Gastrocnemius medialis (tissue), 4 donors: ENCODE measurements around the gene NHLRC4. TPM values are rescaled to one million over a fixed set of nuclear protein-coding genes. Genes with fewer than 3 reads are reported as not detected.

Source experiments
- ATAC-seq, 2 donors: fragments of 150-250 bp; one replicate each; pipeline ENCODE4 v1.9.1; 2016
- DNase-seq, 2 donors: peaks; one replicate each; pipeline ENCODE4 v3.0.0-alpha.2; 2019
- H3K27ac ChIP-seq, 4 donors: fragments of 200-600 bp; sonication (generic); 1 replicate in 1 of 4; 2 replicates in 3 of 4; pipeline ENCODE4 v1.5.1; 2016 to 2018; ENCODE audit warnings: mild to moderate bottlenecking in 2 of 4, moderate library complexity in 1 of 4
- H3K27me3 ChIP-seq, 3 donors: fragments of 200-600 bp; sonication (generic) in 2 of 3; 1 replicate in 1 of 3; 2 replicates in 2 of 3; pipeline versions ENCODE4 v1.5.1 to v1.6.0; 2016 to 2019; ENCODE audit warnings: mild to moderate bottlenecking in 1 of 3, moderate library complexity in 1 of 3
- H3K36me3 ChIP-seq, 2 donors: fragments of 200-600 bp; sonication (generic) in 1 of 2; one replicate each; pipeline ENCODE4 v1.5.1; 2017 to 2018
- H3K4me1 ChIP-seq, 2 donors: fragments of 200-600 bp; sonication (generic) in 1 of 2; one replicate each; pipeline ENCODE4 v1.5.1; 2016 to 2017; ENCODE audit warnings: mild to moderate bottlenecking in 2 of 2
- H3K4me3 ChIP-seq, 4 donors: fragments of 200-600 bp; sonication (generic) in 3 of 4; 1 replicate in 1 of 4; 2 replicates in 3 of 4; pipeline ENCODE4 v1.5.1; 2016 to 2019; ENCODE audit warnings: mild to moderate bottlenecking in 2 of 4
- H3K9me3 ChIP-seq, 3 donors: fragments of 200-600 bp; sonication (generic) in 2 of 3; 1 replicate in 1 of 3; 2 replicates in 2 of 3; pipeline ENCODE4 v1.5.1; 2016 to 2019
- CTCF ChIP-seq, 5 experiments: fragments of 450-650 bp in 3 of 5; fragments of 200-600 bp in 2 of 5; sonication (generic) in 2 of 5; IDR thresholded peaks in 4 of 5; conservative IDR thresholded peaks in 1 of 5; 1 replicate in 4 of 5; 2 replicates in 1 of 5; pipeline ENCODE4 v1.5.1; 2016 to 2019; ENCODE audit warnings: antibody characterized with exemption in 5 of 5, mild to moderate bottlenecking in 3 of 5, moderate library complexity in 3 of 5
- POLR2A ChIP-seq, 2 donors: fragments of 450-650 bp; IDR thresholded peaks; one replicate each; pipeline ENCODE4 v1.6.1; 2017; ENCODE audit warnings: antibody characterized with exemption in 2 of 2, mild to moderate bottlenecking in 2 of 2, moderate library complexity in 2 of 2
- in situ Hi-C, 4 donors: fragments of 200-750 bp; cut with MboI; loops; one replicate each; pipeline versions ENCODE4 v1.15.0 to v1.8.0; 2017; ENCODE audit warnings: low sequenced_read_pairs in 4 of 4
- intact Hi-C: fragments of 100-400 bp; cut with DNase I; formaldehyde crosslinking; loops from one replicate; pipeline ENCODE4 v1.15.1; 2023; ENCODE audit warnings: low total_unique reads
- total RNA-seq, 4 donors: library from RNA; depleted of rRNA; stranded (reverse); fragments of >200 nt; gene quantifications; one replicate each; pipeline versions ENCODE4 v1.1.0 to v1.2.3, GENCODE V29; 2016

Gene NHLRC4
- total RNA-seq, 4 donors from 2014 or later: 0.42 to 0.56 (median 0.48) TPM

- no peak for ATAC-seq
Observed at GRCh38 chr16:567373-568256, 810 bp downstream of the NHLRC4 start.

GRCh38 chr16:568401-569258 lies 1.8 kb downstream of the NHLRC4 start:
- Histone ChIP-seq H3K4me3 (peak overlapping the region; percentile 66 to 91 (median 82)), H3K36me3 (no peaks in the 10 kb centered on the region), H3K27me3 (no peaks in the 10 kb centered on the region), H3K27ac (peak overlapping the region in 3 of 4 donors; percentile 75 to 84 (median 83)), H3K4me1 (peaks cover 22 to 29% of the 10 kb centered on the region in 2 donors), H3K9me3 (no peaks in the 10 kb centered on the region)
- in situ Hi-C loops: no loop called here
- intact Hi-C loops: no loop called here
- no peak for TF ChIP-seq POLR2A (IDR thresholded peaks at IDR 0.05)
- no peak for TF ChIP-seq CTCF (IDR thresholded peaks at IDR 0.05 in 4 of 5, conservative IDR thresholded peaks at IDR 0.05 in 1 of 5)
- no peak for ATAC-seq
- DNase-seq: no peak

More at GRCh38 chr16:567373-568256, 810 bp downstream of the NHLRC4 start:
- no peak for TF ChIP-seq POLR2A (IDR thresholded peaks at IDR 0.05)
- no peak for TF ChIP-seq CTCF (IDR thresholded peaks at IDR 0.05 in 4 of 5, conservative IDR thresholded peaks at IDR 0.05 in 1 of 5)
- Histone ChIP-seq H3K4me1 (peaks cover 22 to 29% of the 10 kb centered on the region in 2 donors), H3K4me3 (peak overlapping the region; percentile 19 to 40 (median 36)), H3K27me3 (no peaks in the 10 kb centered on the region), H3K27ac (peak overlapping the region in 2 of 4 donors; percentile 15 to 18), H3K9me3 (no peaks in the 10 kb centered on the region), H3K36me3 (no peaks in the 10 kb centered on the region)
- in situ Hi-C loops (no loop called here), intact Hi-C loops (no loop called here)
- DNase-seq: no peak

GRCh38 chr16:569445-570254 lies 2.8 kb downstream of the NHLRC4 start, which contains the start of gene PIGQ:
TSS of gene PIGQ (plus strand) at chr16:569968. CDS start at chr16:574075, 4,107 bp downstream.
- Histone ChIP-seq H3K27ac (peak within 1 kb of the TSS; percentile 71 to 84 (median 79)), H3K4me3 (peak within 1 kb of the TSS; percentile 76 to 95 (median 90)), H3K9me3 (no peaks in the 10 kb centered on the region), H3K4me1 (peaks cover 22 to 29% of the 10 kb centered on the region in 2 donors), H3K36me3 (no peaks in the 10 kb centered on the region), H3K27me3 (no peaks in the 10 kb centered on the region)
- in situ Hi-C loops (no loop called here), intact Hi-C loops (no loop called here)
- ATAC-seq (peak; percentile 85 to 87), DNase-seq (peak; percentile 19 to 35)
- TF ChIP-seq CTCF (IDR thresholded peaks at IDR 0.05 in 4 of 5, conservative IDR thresholded peaks at IDR 0.05 in 1 of 5): no peak
- peak; percentile 51 for TF ChIP-seq POLR2A (IDR thresholded peaks at IDR 0.05)
